Activated CD8-positive, alpha-beta T cell treated with anti-CD3 and anti-CD28 coated beads for 36 hours (primary cell): ENCODE measurements around the gene SLC39A9. TPM values are rescaled to one million over a fixed set of nuclear protein-coding genes. Genes with fewer than 3 reads are reported as not detected.

ENCODE experiments used
- ATAC-seq: fragments of 200-7000 bp; cut with Tn5 transposase; one replicate; pipeline ENCODE4 v1.10.0; 2021; ENCODE audit warnings: mild to moderate bottlenecking, moderate library complexity
- CTCF ChIA-PET: fragments of 350-600 bp; sonication (Branson Sonifier 250); formaldehyde crosslinking; loops from one replicate; lab custom pipeline; 2021; ENCODE audit warnings: antibody characterized with exemption; lab: Charles Lee
- POLR2A ChIA-PET: fragments of 350-600 bp; sonication (Branson Sonifier 250); formaldehyde crosslinking; loops from one replicate; lab custom pipeline; 2021; ENCODE audit warnings: antibody characterized with exemption; lab: Charles Lee
- DNase-seq: peaks from one replicate; pipeline ENCODE4 v3.0.0-alpha.2; 2020
- H3K27ac Mint-ChIP-seq: one replicate; pipeline ENCODE4 v1.8.0; 2021; ENCODE audit warnings: mild to moderate bottlenecking, mixed read lengths
- H3K27me3 Mint-ChIP-seq: one replicate; pipeline ENCODE4 v1.8.0; 2021; ENCODE audit warnings: mixed read lengths
- H3K36me3 Mint-ChIP-seq: one replicate; pipeline ENCODE4 v1.8.0; 2021; ENCODE audit warnings: low read depth, mixed read lengths
- H3K4me1 Mint-ChIP-seq: one replicate; pipeline ENCODE4 v1.8.0; 2021; ENCODE audit warnings: low read depth, mixed read lengths
- H3K4me3 Mint-ChIP-seq: one replicate; pipeline ENCODE4 v1.8.0; 2021; ENCODE audit warnings: mild to moderate bottlenecking, moderate library complexity, mixed read lengths
- H3K9me3 Mint-ChIP-seq: one replicate; pipeline ENCODE4 v1.8.0; 2021; ENCODE audit warnings: mixed read lengths
- intact Hi-C: fragments of 100-400 bp; cut with micrococcal nuclease; formaldehyde crosslinking; loops from one replicate; pipeline ENCODE4 v1.10.0; 2022
- total RNA-seq, 2 experiments: library from RNA; stranded (reverse); gene quantifications; one replicate each; pipeline ENCODE4 v1.2.3, GENCODE V29; 2021
- TF ChIP-seq, protein P1 (sequence below): fragments of 200-600 bp; IDR thresholded peaks from one replicate; pipeline ENCODE4 v1.8.0; 2022; ENCODE audit warnings: antibody characterized with exemption, mild to moderate bottlenecking

Gene SLC39A9
- total RNA-seq, 2 experiments from 2014 or later, result 39.2 to 41.3 TPM

DNA sequence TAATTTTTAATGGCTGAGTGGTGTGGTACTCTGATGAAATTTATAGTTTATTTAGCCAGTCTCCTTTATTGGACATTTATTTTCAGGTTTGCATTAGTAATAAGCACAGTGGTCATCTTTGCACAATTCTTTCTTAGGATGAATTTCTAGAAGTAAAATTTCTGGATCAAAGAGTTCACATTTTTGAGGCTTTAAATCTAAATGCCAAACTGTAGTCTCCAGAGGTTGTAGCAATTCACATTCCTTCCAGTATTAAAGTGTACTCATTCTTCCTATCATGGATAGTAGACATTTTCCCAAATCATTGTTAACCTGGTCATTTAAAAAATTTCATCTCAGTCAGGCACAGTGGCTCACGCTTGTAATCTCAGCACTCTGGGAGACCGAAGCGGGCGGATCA lies 24.8 kb downstream of the SLC39A9 start:
- no peak overlapping the region for H3K4me3 Mint-ChIP-seq
- H3K27ac Mint-ChIP-seq, result no peak overlapping the region
- H3K27me3 Mint-ChIP-seq, result no peaks in the 10 kb centered on the region
- POLR2A ChIA-PET, result no interaction called here
- peaks cover 29% of the 10 kb centered on the region for H3K4me1 Mint-ChIP-seq
- H3K36me3 Mint-ChIP-seq, result peaks cover 36% of the 10 kb centered on the region
- intact Hi-C loops, result no loop called here
- H3K9me3 Mint-ChIP-seq, result no peaks in the 10 kb centered on the region
- CTCF ChIA-PET, result no interaction called here
- ATAC-seq (no peak), DNase-seq (no peak)
- TF ChIP-seq, protein P1, sequence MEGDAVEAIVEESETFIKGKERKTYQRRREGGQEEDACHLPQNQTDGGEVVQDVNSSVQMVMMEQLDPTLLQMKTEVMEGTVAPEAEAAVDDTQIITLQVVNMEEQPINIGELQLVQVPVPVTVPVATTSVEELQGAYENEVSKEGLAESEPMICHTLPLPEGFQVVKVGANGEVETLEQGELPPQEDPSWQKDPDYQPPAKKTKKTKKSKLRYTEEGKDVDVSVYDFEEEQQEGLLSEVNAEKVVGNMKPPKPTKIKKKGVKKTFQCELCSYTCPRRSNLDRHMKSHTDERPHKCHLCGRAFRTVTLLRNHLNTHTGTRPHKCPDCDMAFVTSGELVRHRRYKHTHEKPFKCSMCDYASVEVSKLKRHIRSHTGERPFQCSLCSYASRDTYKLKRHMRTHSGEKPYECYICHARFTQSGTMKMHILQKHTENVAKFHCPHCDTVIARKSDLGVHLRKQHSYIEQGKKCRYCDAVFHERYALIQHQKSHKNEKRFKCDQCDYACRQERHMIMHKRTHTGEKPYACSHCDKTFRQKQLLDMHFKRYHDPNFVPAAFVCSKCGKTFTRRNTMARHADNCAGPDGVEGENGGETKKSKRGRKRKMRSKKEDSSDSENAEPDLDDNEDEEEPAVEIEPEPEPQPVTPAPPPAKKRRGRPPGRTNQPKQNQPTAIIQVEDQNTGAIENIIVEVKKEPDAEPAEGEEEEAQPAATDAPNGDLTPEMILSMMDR, result no peak

GRCh38 chr14:69424149-69424923 lies 25.8 kb downstream of the SLC39A9 start:
- Mint-ChIP-seq H3K4me1 (peaks cover 21% of the 10 kb centered on the region), H3K4me3 (no peak overlapping the region), H3K36me3 (peaks cover 43% of the 10 kb centered on the region), H3K27me3 (no peaks in the 10 kb centered on the region), H3K27ac (no peak overlapping the region), H3K9me3 (no peaks in the 10 kb centered on the region)
- ChIA-PET CTCF (no interaction called here), POLR2A (no interaction called here)
- DNase-seq, result no peak
- ATAC-seq, result no peak
- TF ChIP-seq, protein P1, result no peak
- intact Hi-C loops, result no loop called here

DNA sequence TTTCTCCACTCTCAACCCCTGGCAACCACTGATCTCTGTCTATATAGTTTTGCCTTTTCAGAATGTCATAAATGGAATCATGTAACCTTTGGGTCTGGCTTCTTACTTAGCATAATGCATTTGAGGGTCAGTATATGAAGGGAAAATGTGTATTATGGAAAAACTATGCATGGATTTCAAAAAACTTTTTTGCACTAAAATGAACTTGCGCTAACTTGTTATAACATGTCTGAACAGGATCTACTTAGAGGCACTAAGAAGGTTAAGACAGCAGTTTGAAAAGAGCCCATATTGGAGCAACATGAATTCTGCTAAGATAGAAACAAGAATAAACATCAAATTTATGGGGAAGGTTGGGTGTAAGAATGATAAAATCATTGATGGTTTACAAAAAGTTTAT lies 29.1 kb downstream of the SLC39A9 start:
- peaks cover 43% of the 10 kb centered on the region for H3K36me3 Mint-ChIP-seq
- CTCF ChIA-PET, result no interaction called here

DNA sequence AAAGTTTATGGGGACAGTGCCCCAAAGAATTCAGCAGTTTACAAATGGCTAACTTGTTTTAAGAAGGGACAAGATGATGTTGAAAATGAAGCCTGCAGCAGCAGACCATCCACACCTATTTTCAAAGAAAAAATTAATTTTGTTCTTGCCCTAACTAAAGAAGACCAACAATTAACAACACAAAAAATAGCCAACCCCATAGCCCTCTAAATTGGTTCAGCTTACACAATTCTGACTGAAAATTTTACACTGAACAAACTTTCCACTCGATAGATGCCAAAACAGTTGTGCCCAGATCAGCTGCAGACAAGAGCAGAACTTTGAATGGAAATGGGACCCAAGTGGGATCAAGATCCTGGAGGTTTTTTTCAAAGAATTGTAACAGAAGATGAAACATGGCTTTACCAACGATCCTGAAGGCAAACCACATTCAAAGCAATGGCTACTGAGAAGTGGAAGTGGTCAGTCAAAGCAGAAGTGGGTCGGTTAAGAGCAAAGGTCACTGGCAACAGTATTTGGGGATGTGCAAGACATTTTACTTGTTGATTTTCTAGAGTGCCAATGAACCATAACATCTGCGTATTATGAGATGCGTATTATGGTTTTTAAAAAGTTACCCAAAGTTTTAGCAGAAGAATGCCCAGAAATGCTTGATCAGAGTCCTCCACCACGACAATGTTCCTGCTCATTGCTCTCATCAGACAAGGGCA lies 30.0 kb downstream of the SLC39A9 start:
- H3K4me1 Mint-ChIP-seq, result peaks cover 3% of the 10 kb centered on the region
- DNase-seq (no peak), ATAC-seq (no peak)
- H3K27me3 Mint-ChIP-seq, result no peaks in the 10 kb centered on the region
- no peaks in the 10 kb centered on the region for H3K9me3 Mint-ChIP-seq
- ChIA-PET POLR2A (no interaction called here), CTCF (no interaction called here)
- intact Hi-C loops, result no loop called here
- TF ChIP-seq, protein P1, result no peak
- peaks cover 43% of the 10 kb centered on the region for H3K36me3 Mint-ChIP-seq
- no peak overlapping the region for H3K27ac Mint-ChIP-seq
- no peak overlapping the region for H3K4me3 Mint-ChIP-seq

More for the DNA sequence above, 29.1 kb downstream of the SLC39A9 start:
- Mint-ChIP-seq H3K4me3 (no peak overlapping the region), H3K4me1 (peaks cover 3% of the 10 kb centered on the region), H3K27ac (no peak overlapping the region), H3K9me3 (no peaks in the 10 kb centered on the region), H3K27me3 (no peaks in the 10 kb centered on the region)
- no peak for ATAC-seq
- POLR2A ChIA-PET, result no interaction called here
- TF ChIP-seq, protein P1, result no peak
- intact Hi-C loops, result no loop called here
- no peak for DNase-seq

DNA sequence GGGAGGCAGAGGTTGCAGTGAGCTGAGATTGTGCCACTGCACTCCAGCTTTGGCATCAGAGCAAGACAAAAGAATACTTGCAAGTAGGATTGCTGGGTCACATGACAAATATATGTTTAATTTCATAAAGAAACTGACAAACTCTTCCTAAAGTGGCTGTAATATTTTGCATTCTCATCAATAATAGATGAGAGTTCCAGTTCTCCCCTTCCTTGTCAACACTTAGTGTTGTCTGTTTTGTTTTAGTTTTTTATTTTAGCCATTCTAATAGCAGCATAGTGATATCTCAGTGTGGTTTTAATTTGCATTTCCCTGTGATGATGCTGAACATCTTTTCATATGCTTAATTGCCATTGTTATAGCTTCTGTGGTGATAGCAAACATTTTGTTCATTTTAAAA lies 31.2 kb downstream of the SLC39A9 start:
- H3K36me3 Mint-ChIP-seq, result peaks cover 38% of the 10 kb centered on the region

More for the DNA sequence above, 31.2 kb downstream of the SLC39A9 start:
- Mint-ChIP-seq H3K27me3 (no peaks in the 10 kb centered on the region), H3K9me3 (no peaks in the 10 kb centered on the region), H3K4me1 (peaks cover 3% of the 10 kb centered on the region), H3K27ac (no peak overlapping the region), H3K4me3 (no peak overlapping the region)
- POLR2A ChIA-PET, result no interaction called here
- DNase-seq, result no peak
- no peak for ATAC-seq
- intact Hi-C loops, result no loop called here
- TF ChIP-seq, protein P1, result no peak
- CTCF ChIA-PET, result no interaction called here
